ENCODE measurements around the gene HTATSF1. TPM values are rescaled to one million over a fixed set of nuclear protein-coding genes. Genes with fewer than 3 reads are reported as not detected.

The HTATSF1 gene
- total and polyA plus RNA-seq, 4 donors: 22.0 to 54.1 (median 25.4) TPM

DNA sequence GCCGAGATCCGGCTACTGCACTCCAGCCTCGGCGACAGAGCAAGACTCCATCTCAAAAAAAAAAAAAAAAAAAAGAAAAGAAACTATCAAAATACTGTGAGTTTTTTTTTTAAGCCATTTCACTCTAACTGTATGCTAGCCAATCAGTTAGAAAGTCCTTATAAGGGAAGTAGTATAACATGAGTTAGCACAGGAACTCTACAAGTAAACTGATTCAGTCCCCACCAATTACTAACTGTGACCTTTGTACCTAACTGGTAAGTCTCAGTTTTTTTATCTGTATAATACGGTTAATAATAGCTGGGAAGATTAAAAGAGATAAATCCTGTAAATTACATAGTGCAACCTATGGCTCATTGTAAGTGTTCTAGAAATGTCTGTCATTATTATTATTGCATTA is 44.8 kb upstream of the HTATSF1 start:
- H3K27ac ChIP-seq (ENCODE audit: low read depth in 1 of 2, low read length in 1 of 2): no peak overlapping the region
- H3K27me3 ChIP-seq (ENCODE audit: control insufficient read depth in 3 of 3, insufficient read depth in 3 of 3, low read length in 2 of 3): peaks cover 0 to 3% (median 0%) of the 10 kb centered on the region in 3 donors
- no peaks in the 10 kb centered on the region for H3K36me3 ChIP-seq (ENCODE audit: control insufficient read depth in 4 of 4, insufficient read depth in 4 of 4, low read length in 4 of 4)
- 89% methylated on average over 3 to 5 of the region's 5 CpGs for WGBS, 2 donors
- ATAC-seq (ENCODE audit: insufficient read depth, low FRiP score): no peak
- H3K4me3 ChIP-seq: no peak overlapping the region
- DNase-seq: no peak
- TF ChIP-seq, protein P1, sequence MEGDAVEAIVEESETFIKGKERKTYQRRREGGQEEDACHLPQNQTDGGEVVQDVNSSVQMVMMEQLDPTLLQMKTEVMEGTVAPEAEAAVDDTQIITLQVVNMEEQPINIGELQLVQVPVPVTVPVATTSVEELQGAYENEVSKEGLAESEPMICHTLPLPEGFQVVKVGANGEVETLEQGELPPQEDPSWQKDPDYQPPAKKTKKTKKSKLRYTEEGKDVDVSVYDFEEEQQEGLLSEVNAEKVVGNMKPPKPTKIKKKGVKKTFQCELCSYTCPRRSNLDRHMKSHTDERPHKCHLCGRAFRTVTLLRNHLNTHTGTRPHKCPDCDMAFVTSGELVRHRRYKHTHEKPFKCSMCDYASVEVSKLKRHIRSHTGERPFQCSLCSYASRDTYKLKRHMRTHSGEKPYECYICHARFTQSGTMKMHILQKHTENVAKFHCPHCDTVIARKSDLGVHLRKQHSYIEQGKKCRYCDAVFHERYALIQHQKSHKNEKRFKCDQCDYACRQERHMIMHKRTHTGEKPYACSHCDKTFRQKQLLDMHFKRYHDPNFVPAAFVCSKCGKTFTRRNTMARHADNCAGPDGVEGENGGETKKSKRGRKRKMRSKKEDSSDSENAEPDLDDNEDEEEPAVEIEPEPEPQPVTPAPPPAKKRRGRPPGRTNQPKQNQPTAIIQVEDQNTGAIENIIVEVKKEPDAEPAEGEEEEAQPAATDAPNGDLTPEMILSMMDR (IDR thresholded peaks at IDR 0.05; ENCODE audit: control extremely low read depth, extremely low read depth): no peak
- no peak overlapping the region for H3K9ac ChIP-seq (ENCODE audit: insufficient read depth in 1 of 2, low read length in 2 of 2)
- no peaks in the 10 kb centered on the region for H3K9me3 ChIP-seq (ENCODE audit: control insufficient read depth in 4 of 4, insufficient read depth in 3 of 4, low read length in 3 of 4)
- H3K4me1 ChIP-seq (ENCODE audit: control insufficient read depth in 5 of 5, insufficient read depth in 5 of 5, low read length in 5 of 5): no peaks in the 10 kb centered on the region

DNA sequence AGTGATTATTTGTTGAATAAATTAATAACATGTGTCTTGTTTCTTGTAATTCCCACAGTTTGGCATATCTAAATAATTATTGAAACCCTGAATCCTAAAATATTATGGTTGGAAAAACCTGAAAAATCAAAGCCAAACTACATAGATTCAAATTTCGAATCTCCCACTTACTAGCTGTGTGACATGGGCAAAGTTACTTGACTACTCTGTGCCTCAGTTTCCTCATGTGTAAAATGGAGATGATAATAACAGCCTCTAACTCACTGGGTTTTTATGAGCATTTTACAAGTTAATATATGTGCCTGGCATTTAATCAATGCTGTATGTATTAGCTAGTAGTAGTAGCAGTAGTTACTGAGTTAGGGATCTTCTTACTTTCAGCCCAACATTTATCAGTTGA is 44.3 kb upstream of the HTATSF1 start:
- Histone ChIP-seq H3K27ac (ENCODE audit: low read depth in 1 of 2, low read length in 1 of 2) (no peak overlapping the region), H3K4me1 (ENCODE audit: control insufficient read depth in 5 of 5, insufficient read depth in 5 of 5, low read length in 5 of 5) (no peaks in the 10 kb centered on the region), H3K27me3 (ENCODE audit: control insufficient read depth in 3 of 3, insufficient read depth in 3 of 3, low read length in 2 of 3) (peaks cover 0 to 6% (median 0%) of the 10 kb centered on the region in 3 donors), H3K4me3 (no peak overlapping the region), H3K9me3 (ENCODE audit: control insufficient read depth in 4 of 4, insufficient read depth in 3 of 4, low read length in 3 of 4) (no peaks in the 10 kb centered on the region), H3K9ac (ENCODE audit: insufficient read depth in 1 of 2, low read length in 2 of 2) (no peak overlapping the region), H3K36me3 (ENCODE audit: control insufficient read depth in 4 of 4, insufficient read depth in 4 of 4, low read length in 4 of 4) (no peaks in the 10 kb centered on the region)
- ATAC-seq (ENCODE audit: insufficient read depth, low FRiP score): no peak
- no peak for DNase-seq
- 75 to 95% methylated on average over 1 of the region's 1 CpG for WGBS, 2 donors
- TF ChIP-seq, protein P1 (IDR thresholded peaks at IDR 0.05; ENCODE audit: control extremely low read depth, extremely low read depth): no peak

DNA sequence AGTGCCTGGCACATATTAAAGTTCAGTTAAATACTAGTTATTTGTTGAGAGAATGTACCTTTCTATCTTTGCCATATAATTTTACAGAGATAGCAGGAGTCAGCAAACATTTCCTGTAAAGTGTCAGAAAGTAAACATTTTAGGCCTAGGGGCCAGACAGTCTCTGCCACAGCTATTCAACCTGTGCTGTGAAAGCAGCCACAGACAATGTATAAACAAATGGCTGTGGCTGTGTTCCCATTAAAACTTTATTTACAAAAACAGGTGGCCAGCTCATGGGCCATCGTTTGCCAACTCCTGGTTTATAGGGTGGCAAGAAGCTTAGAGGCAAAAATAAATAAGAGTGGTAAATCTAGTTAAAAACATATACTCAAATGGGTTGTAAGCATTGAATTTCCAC is 43.6 kb upstream of the HTATSF1 start:
- ATAC-seq (ENCODE audit: insufficient read depth, low FRiP score) (no peak), DNase-seq (no peak)
- 35 to 73% methylated on average over 1 of the region's 1 CpG for WGBS, 2 donors
- Histone ChIP-seq H3K27ac (ENCODE audit: low read depth in 1 of 2, low read length in 1 of 2) (no peak overlapping the region), H3K36me3 (ENCODE audit: control insufficient read depth in 4 of 4, insufficient read depth in 4 of 4, low read length in 4 of 4) (no peaks in the 10 kb centered on the region), H3K27me3 (ENCODE audit: control insufficient read depth in 3 of 3, insufficient read depth in 3 of 3, low read length in 2 of 3) (peaks cover 0 to 7% (median 3%) of the 10 kb centered on the region in 3 donors), H3K9ac (ENCODE audit: insufficient read depth in 1 of 2, low read length in 2 of 2) (no peak overlapping the region), H3K4me1 (ENCODE audit: control insufficient read depth in 5 of 5, insufficient read depth in 5 of 5, low read length in 5 of 5) (no peaks in the 10 kb centered on the region), H3K9me3 (ENCODE audit: control insufficient read depth in 4 of 4, insufficient read depth in 3 of 4, low read length in 3 of 4) (no peaks in the 10 kb centered on the region), H3K4me3 (no peak overlapping the region)
- TF ChIP-seq, protein P1 (IDR thresholded peaks at IDR 0.05; ENCODE audit: control extremely low read depth, extremely low read depth): no peak

DNA sequence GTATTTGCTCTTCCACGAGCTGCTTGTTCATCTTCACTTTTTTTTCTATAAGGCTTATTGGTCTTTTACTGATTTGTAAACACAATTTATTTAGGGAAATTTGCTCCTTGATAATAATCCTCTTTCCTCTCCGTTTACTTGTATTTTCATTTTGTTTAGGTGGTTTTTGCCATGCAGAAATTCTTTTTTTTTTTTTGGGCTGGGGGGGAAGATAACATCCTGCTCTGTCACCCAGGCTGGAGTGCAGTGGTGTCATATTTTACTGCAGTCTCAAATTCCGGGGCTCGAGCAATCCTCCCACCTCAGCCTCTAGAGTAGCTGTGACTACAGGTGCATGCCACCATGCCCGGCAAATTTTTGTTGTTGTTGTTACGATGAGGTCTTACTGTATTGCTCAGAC is 41.3 kb upstream of the HTATSF1 start:
- 69 to 84% methylated on average over 6 of the region's 6 CpGs for WGBS, 2 donors
- Histone ChIP-seq H3K27ac (ENCODE audit: low read depth in 1 of 2, low read length in 1 of 2) (no peak overlapping the region), H3K27me3 (ENCODE audit: control insufficient read depth in 3 of 3, insufficient read depth in 3 of 3, low read length in 2 of 3) (peaks cover 0 to 10% (median 7%) of the 10 kb centered on the region in 3 donors), H3K9me3 (ENCODE audit: control insufficient read depth in 4 of 4, insufficient read depth in 3 of 4, low read length in 3 of 4) (no peaks in the 10 kb centered on the region), H3K9ac (ENCODE audit: insufficient read depth in 1 of 2, low read length in 2 of 2) (no peak overlapping the region), H3K36me3 (ENCODE audit: control insufficient read depth in 4 of 4, insufficient read depth in 4 of 4, low read length in 4 of 4) (no peaks in the 10 kb centered on the region), H3K4me1 (ENCODE audit: control insufficient read depth in 5 of 5, insufficient read depth in 5 of 5, low read length in 5 of 5) (no peaks in the 10 kb centered on the region), H3K4me3 (no peak overlapping the region)
- TF ChIP-seq, protein P1 (IDR thresholded peaks at IDR 0.05; ENCODE audit: control extremely low read depth, extremely low read depth): no peak
- DNase-seq (no peak), ATAC-seq (ENCODE audit: insufficient read depth, low FRiP score) (no peak)
